GM18517 (cell line): ENCODE measurements around the gene UAP1.
"Not testable (repeated sequence)": the region's sequence is repeated elsewhere in the genome, so short reads cannot be mapped to it uniquely, and the experiment has no call there.

ENCODE experiments used
- ATAC-seq: cut with Tn5 transposase; IDR thresholded peaks from one replicate; pipeline ENCODE4 v1.9.1; 2021; ENCODE audit warnings: mild to moderate bottlenecking, moderate library complexity; ENCODE audit not compliant: unreplicated experiment

UAP1 gene

DNA sequence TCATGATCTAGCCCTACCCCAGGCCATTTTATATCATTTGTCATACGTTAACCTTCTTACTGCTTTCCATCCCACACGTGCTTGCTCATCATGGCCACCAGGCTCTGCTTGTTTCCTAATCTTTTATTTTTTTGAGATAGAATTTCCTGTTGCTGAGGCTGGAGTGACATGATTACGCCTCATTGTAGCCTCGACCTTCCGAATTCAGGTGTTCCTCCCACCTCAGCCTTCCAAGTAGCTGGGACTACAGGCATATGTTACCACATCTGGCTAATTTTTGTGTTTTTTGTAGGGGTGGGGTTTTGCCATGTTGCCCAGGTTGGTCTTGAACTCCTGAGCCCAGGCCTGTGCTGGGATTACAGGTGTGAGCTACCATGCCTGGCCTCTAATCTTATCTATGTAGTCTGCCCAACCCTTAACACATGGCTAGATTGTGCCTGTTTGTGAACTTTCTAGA is 3.3 kb downstream of the UAP1 start:
- no peak for ATAC-seq

DNA sequence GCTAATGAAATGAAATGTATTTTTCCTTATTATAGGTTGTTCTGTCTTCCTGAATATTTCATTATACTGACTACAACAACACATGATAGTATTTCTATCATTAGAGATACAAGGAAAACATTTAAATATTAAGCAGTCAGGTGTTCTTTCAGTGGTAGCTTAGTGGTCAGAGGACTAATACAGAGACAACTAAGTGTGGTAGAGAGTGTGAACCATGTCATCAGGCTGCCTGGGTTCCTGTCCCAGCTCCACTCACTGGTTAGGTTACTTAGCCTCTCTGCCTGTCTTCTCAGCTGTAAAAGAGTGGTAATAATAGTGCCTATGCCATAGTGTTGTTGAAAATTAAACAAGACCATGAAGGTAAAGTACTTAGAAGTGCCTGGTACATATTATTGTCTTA is 3.9 kb downstream of the UAP1 start:
- no peak for ATAC-seq

DNA sequence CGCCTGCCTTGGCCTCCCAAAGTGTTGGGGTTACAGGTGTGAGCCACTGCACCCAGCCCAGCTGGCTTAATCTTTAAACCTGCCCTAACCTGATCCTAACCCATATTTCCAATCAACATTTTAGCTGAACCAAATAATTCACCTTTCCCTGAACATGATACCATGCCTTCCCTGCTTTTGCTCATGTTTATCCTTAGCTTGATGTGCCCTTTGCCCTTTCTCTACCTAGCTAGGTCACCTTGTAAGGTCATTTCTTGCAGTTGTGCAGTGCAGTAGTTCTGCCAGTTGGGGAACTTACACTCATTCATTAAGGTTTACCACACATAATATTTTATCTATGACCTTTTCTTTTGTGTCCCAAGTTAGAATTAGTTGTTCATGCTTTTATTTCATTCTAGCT is 5.3 kb downstream of the UAP1 start:
- ATAC-seq = no peak

- no peak for ATAC-seq
These were observed 7.3 kb downstream of the UAP1 start for GRCh38 chr1:162568802-162569201.

GRCh38 chr1:162570718-162571117 is 9.2 kb downstream of the UAP1 start:
- no peak for ATAC-seq

- ATAC-seq = not testable (repeated sequence)
These were observed 9.6 kb downstream of the UAP1 start for GRCh38 chr1:162571121-162571520.

- ATAC-seq = no peak
These were observed 10.2 kb downstream of the UAP1 start for GRCh38 chr1:162571696-162572095.

DNA sequence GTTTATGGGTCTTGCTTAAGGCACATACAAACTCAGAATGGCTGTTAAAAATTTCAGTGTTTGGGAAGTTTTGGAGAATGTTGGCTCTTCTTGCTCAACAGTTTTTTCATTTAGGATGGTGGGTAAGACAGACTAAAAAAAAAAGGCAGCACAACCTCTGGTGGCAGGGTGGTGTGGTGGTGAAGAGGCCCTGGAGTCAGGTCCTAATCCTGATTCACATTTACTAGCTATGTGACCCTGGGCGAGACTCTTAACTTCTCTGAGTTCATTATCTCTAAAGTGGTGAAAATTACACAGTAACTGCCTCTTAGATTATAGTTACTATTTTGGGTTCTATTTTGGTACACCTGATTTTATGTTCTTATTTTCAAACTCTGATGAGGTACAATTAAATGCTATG is 11.6 kb downstream of the UAP1 start:
- no peak for ATAC-seq

- ATAC-seq = no peak
These were observed 16.7 kb downstream of the UAP1 start for GRCh38 chr1:162578071-162578700.

DNA sequence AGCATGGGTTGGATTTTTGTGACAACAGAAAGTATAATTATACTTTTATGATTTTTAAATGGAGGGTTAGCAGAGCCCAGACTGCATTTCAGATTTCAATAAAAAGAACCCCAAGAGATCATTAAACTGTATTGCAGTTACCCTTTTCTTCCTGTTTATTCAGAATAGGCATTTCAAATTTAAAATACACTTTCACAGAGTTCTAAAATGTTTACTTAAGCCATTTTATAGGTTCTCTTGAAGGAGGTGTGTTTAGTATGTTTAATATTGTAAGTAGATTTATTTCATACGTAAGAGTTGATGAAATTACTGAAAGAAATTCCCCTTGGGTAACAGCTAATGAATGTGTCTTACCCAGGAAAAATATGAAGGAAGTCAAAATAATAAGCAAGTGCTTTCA is 17.4 kb downstream of the UAP1 start:
- no peak for ATAC-seq

DNA sequence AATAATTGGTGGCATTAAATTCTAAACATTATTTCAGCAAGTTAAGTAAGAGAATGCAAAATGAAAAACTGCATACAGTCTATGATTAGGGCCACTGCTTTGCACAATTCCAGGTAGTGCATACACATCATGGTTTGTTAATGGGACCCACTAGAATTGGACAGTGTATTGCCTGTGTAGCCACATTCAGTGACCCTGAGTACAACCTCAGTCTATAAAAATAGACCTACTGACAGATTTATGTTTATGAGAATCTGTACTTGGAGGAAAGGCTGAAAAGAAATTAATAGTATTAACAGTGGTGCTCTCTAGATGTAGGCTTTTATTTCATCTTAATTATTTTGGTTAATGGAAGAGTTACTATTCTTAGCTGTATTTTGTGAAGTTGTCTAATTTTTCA is 18.8 kb downstream of the UAP1 start:
- no peak for ATAC-seq

- ATAC-seq = not testable (repeated sequence)
These were observed 21.4 kb downstream of the UAP1 start for GRCh38 chr1:162582901-162583300.

GRCh38 chr1:162585101-162585500 is 23.6 kb downstream of the UAP1 start:
- not testable (repeated sequence) for ATAC-seq

GRCh38 chr1:162587347-162587746 is 25.8 kb downstream of the UAP1 start:
- ATAC-seq = no peak

DNA sequence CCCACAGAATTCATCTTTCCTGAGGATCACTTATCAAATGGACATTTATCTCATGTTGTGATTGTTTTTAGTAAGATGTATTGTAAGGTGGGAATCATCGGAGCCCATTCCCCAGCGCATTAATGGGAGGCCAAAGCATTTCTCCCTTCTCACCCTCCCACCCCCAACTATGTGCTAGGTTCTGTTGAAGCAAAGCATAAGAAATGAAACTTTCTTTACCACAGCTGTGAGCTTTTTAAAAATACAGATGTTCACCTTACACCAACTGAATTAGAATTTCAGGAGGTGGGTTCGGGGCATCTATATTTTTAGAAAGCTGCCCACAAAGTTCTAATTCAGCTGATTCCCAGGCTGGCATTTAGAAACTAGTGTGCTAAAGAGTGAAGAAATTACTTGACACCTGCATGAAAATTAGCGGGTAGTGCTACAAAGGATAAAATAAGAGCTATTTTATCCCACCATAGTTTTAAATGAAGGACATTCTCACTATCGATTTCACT is 26.3 kb downstream of the UAP1 start:
- no peak for ATAC-seq

DNA sequence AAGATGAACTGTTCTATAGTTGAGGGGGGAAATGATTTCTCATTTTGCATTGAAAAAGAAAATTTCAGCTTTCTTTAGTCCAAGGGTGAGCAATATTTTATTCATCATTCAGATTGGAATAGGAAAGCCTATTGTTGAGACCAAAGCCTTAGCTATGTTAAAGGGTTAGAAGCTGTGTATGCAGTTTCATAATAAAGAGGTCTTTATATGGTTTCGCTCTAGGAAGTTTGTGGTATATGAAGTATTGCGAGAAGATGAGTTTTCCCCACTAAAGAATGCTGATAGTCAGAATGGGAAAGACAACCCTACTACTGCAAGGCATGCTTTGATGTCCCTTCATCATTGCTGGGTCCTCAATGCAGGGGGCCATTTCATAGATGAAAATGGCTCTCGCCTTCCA is 28.6 kb downstream of the UAP1 start:
- no peak for ATAC-seq

GRCh38 chr1:162590686-162591085 is 29.2 kb downstream of the UAP1 start:
- no peak for ATAC-seq

DNA sequence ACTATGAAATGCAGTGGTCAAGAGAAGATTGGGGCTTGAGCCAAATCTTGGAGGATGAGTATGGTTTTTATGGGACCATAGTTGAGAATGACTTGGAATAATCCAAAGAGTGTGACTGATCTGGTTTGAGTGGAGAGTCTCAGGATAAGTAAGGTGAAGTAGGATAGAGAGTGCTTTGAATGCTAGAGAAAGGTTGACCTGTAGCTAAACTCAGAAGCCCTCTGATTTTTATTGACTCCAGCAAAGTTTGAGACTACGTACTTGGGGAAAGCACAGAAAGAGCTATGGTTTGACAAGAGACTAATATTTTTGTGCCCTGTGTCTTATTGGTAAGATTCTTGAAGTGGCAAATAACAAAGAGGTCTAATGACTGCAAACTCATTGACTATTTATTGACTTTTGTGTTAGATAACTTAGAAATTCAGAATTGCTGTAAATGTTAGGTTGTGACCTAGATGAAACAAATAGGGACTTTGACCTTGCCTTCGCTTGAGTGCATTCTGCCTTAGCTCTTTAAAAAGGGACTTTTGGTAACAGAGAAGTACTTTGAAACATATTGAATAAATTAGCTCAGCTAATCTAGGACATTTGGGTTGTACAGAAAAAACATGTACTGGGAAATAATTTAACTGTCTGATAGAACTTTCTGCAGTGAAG is 35.1 kb downstream of the UAP1 start:
- ATAC-seq = no peak

GRCh38 chr1:162599451-162599850 is 37.9 kb downstream of the UAP1 start:
- ATAC-seq = no peak

DNA sequence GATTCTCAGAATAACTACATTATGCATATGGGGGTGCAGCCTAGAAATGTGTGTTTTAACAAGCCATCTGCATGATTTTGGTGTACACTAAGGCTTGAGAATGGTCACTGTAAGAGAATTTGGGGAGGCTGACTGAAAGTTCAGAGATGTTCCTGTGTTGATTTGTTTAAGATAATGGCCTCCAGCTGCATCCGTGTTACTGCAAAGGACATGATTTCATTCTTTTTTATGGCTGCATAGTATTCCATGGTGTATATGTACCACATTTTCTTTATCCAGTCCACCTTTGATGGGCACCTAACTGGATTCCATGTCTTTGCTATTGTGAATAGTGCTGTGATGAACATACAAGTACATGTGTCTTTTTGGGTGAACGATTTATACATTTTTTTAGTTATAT is 41.6 kb downstream of the UAP1 start:
- ATAC-seq = not testable (repeated sequence)

DNA sequence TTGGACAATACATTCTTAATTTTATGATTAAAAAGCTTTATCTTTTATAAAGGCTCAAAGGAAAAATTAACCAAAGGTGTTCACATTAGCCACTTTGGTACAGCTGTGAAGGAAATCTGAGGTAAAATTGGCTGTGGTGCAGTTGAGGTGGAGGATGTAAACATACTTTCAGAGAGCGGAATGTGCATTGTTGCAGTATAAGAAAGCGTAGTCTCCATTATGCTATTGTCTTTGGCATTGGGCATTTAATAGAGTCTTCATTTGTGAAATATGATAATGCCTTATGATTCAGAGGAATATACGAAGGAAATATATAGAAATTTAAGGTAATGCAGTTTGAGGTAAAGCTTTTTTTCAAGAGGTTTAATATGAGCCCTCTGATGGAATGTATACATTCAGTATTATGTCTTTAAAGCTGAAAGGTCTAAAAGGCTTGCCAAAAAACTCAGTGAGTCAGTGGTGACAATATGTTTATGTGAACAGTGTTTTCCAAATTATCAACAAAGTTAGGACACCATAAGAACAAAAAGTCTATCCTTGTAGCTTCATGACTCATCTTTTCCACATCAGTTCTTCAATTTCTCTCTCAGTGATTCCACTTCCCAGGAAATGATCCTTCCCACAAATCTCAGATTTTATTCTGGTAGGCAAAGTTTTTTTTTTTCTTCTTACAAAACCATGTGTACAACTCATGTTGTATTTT is 43.9 kb downstream of the UAP1 start:
- no peak for ATAC-seq

- no peak for ATAC-seq
These were observed 47.8 kb downstream of the UAP1 start for GRCh38 chr1:162609306-162609705.
